Panc1 (cell line): ENCODE data around the gene SOHLH2. TPM values are rescaled to one million over a fixed set of nuclear protein-coding genes. Genes with fewer than 3 reads are reported as not detected.

ENCODE experiments used
- ATAC-seq: fragments of 200-7000 bp; cut with Tn5 transposase; 2 replicates; pipeline ENCODE4 v1.9.1; 2020; ENCODE audit warnings: mild to moderate bottlenecking, moderate library complexity
- BruUV-seq: library from RNA; stranded (reverse); fragments of 400-500 nt; replicated peaks from 2 replicates; lab custom pipeline; 2021; lab: Mats Ljungman, UMichigan
- CTCF ChIA-PET: fragments of 300-600 bp; sonication (Branson Sonifier 250); formaldehyde crosslinking; loops from one replicate; lab custom pipeline; 2022; ENCODE audit warnings: antibody characterized with exemption; lab: Charles Lee
- POLR2A ChIA-PET: fragments of 300-600 bp; sonication (Branson Sonifier 250); formaldehyde crosslinking; loops from one replicate; lab custom pipeline; 2022; ENCODE audit warnings: antibody characterized with exemption; lab: Charles Lee
- DNase-seq: peaks from one replicate; pipeline ENCODE4 v3.0.0-alpha.2; 2010; ENCODE audit warnings: low read depth, low spot score
- H3K27ac ChIP-seq: 2 replicates; pipeline ENCODE4 v1.5.1; 2011; ENCODE audit warnings: mild to moderate bottlenecking, low read length, inconsistent platforms
- H3K27me3 ChIP-seq: fragments of 200-500 bp; sonication (Bioruptor generic); 2 replicates; pipeline ENCODE4 v1.6.0; 2014; ENCODE audit warnings: low read length, inconsistent platforms; ENCODE audit not compliant: control insufficient read depth, insufficient read depth
- H3K36me3 ChIP-seq: fragments of 200-500 bp; sonication (Bioruptor generic); 2 replicates; pipeline ENCODE4 v1.5.1; 2014; ENCODE audit warnings: inconsistent platforms, mild to moderate bottlenecking, low read length, moderate library complexity; ENCODE audit not compliant: control insufficient read depth, insufficient read depth
- H3K4me1 ChIP-seq: 2 replicates; pipeline ENCODE4 v1.5.1; 2011; ENCODE audit warnings: inconsistent platforms, mild to moderate bottlenecking, low read length, moderate library complexity; ENCODE audit not compliant: control insufficient read depth, insufficient read depth
- H3K4me3 ChIP-seq, 2 experiments: 2 replicates each; pipeline ENCODE4 v1.5.1; 2011 to 2012; ENCODE audit warnings: low read depth in 2 of 2, low read length in 2 of 2, mild to moderate bottlenecking in 2 of 2, inconsistent platforms in 1 of 2, moderate library complexity in 1 of 2
- H3K9me3 ChIP-seq: fragments of 200-500 bp; sonication (Bioruptor generic); 2 replicates; pipeline ENCODE4 v1.5.1; 2014; ENCODE audit warnings: low read depth, mild to moderate bottlenecking, inconsistent platforms, low read length, moderate library complexity; ENCODE audit not compliant: control insufficient read depth, insufficient read depth
- CTCF ChIP-seq: fragments of 450-650 bp; IDR thresholded peaks from 2 replicates; pipeline ENCODE4 v1.5.1; 2017; ENCODE audit warnings: mild to moderate bottlenecking
- POLR2AphosphoS5 ChIP-seq: IDR thresholded peaks from 2 replicates; pipeline ENCODE4 v1.6.1; 2012; ENCODE audit warnings: mild to moderate bottlenecking, low read depth, low read length, moderate library complexity
- REST ChIP-seq, 2 experiments: IDR thresholded peaks; 2 replicates each; pipeline ENCODE4 v1.6.1; 2011 to 2012; ENCODE audit warnings: low read depth in 2 of 2, control low read depth in 1 of 2, low read length in 1 of 2, mild to moderate bottlenecking in 1 of 2, moderate library complexity in 1 of 2; ENCODE audit not compliant: insufficient read depth in 1 of 2
- SIN3A ChIP-seq: IDR thresholded peaks from 2 replicates; pipeline ENCODE4 v1.6.1; 2012; ENCODE audit warnings: low read depth, mild to moderate bottlenecking, low read length, moderate library complexity, borderline replicate concordance; ENCODE audit not compliant: insufficient read depth
- TCF7L2 ChIP-seq: IDR thresholded peaks from 2 replicates; pipeline ENCODE4 v1.6.1; 2011; ENCODE audit warnings: mild to moderate bottlenecking, low read depth, low read length, inconsistent platforms
- in situ Hi-C: cut with HindIII; loops from 2 replicates; pipeline ENCODE4 v1.10.0; 2016; ENCODE audit warnings: low sequenced_read_pairs, low pct_unique_long_range_greater_than_20kb
- intact Hi-C: fragments of 100-400 bp; cut with micrococcal nuclease; formaldehyde crosslinking; loops from one replicate; pipeline ENCODE4 v1.10.0; 2022; ENCODE audit not compliant: unreplicated experiment
- total RNA-seq: library from RNA; stranded (reverse); gene quantifications from one replicate; pipeline ENCODE4 v1.2.1, GENCODE V29; 2021; ENCODE audit not compliant: unreplicated experiment

Gene SOHLH2
- total RNA-seq, 1 experiment from 2014 or later, result 0.08 TPM

- H3K27ac ChIP-seq, result no peak overlapping the region
- no peaks in the 10 kb centered on the region for H3K4me1 ChIP-seq
- H3K36me3 ChIP-seq, result no peaks in the 10 kb centered on the region
- H3K27me3 ChIP-seq, result no peaks in the 10 kb centered on the region
- no TSS peak for BruUV-seq
- H3K9me3 ChIP-seq, result no peaks in the 10 kb centered on the region
- in situ Hi-C loops, result no loop called here
- CTCF ChIA-PET, result no interaction called here
- TF ChIP-seq POLR2AphosphoS5, result no peak
- TF ChIP-seq TCF7L2, result no peak
- no peak for TF ChIP-seq REST (IDR thresholded peaks at IDR 0.05; ENCODE audit: insufficient read depth in 1 of 2, low read depth in 2 of 2, low read length in 1 of 2)
- no peak for TF ChIP-seq CTCF
- TF ChIP-seq SIN3A, result no peak
- H3K4me3 ChIP-seq, result no peak overlapping the region
- intact Hi-C loops, result no loop called here
- POLR2A ChIA-PET, result no interaction called here
- ATAC-seq (no peak), DNase-seq (no peak)
These were observed 28.4 kb upstream of the SOHLH2 start for GRCh38 chr13:36242761-36243160.

GRCh38 chr13:36231236-36231635, 16.9 kb upstream of the SOHLH2 start:
- TF ChIP-seq REST (IDR thresholded peaks at IDR 0.05; ENCODE audit: insufficient read depth in 1 of 2, low read depth in 2 of 2, low read length in 1 of 2) (no peak), CTCF (no peak), TCF7L2 (no peak), SIN3A (no peak), POLR2AphosphoS5 (no peak)
- ATAC-seq, result no peak
- intact Hi-C loops (no loop called here), in situ Hi-C loops (no loop called here)
- ChIA-PET CTCF (no interaction called here), POLR2A (no interaction called here)
- Histone ChIP-seq H3K4me3 (no peak overlapping the region), H3K4me1 (no peaks in the 10 kb centered on the region), H3K27me3 (no peaks in the 10 kb centered on the region), H3K36me3 (no peaks in the 10 kb centered on the region), H3K9me3 (no peaks in the 10 kb centered on the region), H3K27ac (no peak overlapping the region)
- BruUV-seq, result no TSS peak
- DNase-seq, result no peak
